ENCODE data around the gene ICAM5.
"Not testable (repeated sequence)": the region's sequence is repeated elsewhere in the genome, so short reads cannot be mapped to it uniquely, and the experiment has no call there.

Gene ICAM5

GRCh38 chr19:10270616-10271394, 18.9 kb upstream of the ICAM5 start, which contains the start of gene ICAM1:
Gene ICAM1, plus strand, starts transcription at chr19:10271120. Its CDS starts 40 bp downstream, at chr19:10271160.
- peak; percentile 85 for DNase-seq

- peak; percentile 76 for DNase-seq
Measured at GRCh38 chr19:10271543-10272086, 18.1 kb upstream of the ICAM5 start.

GRCh38 chr19:10274589-10274988, 15.2 kb upstream of the ICAM5 start:
- DNase-seq: no peak

- DNase-seq: no peak
Measured at GRCh38 chr19:10277795-10278589, 11.8 kb upstream of the ICAM5 start.

GRCh38 chr19:10278935-10279334, 10.8 kb upstream of the ICAM5 start:
- DNase-seq: no peak

GRCh38 chr19:10279737-10280442, 9.9 kb upstream of the ICAM5 start:
- no peak for DNase-seq

- not testable (repeated sequence) for DNase-seq
Measured at GRCh38 chr19:10282043-10282442, 7.7 kb upstream of the ICAM5 start.

GRCh38 chr19:10283301-10284064, 6.3 kb upstream of the ICAM5 start:
- DNase-seq: no peak

- no peak for DNase-seq
Measured at GRCh38 chr19:10284065-10284959, 5.4 kb upstream of the ICAM5 start.

GRCh38 chr19:10284960-10285278, 4.8 kb upstream of the ICAM5 start:
- DNase-seq: no peak

- no peak for DNase-seq
Measured at GRCh38 chr19:10285393-10285792, 4.4 kb upstream of the ICAM5 start.

GRCh38 chr19:10286803-10287737, 2.7 kb upstream of the ICAM5 start, which contains the start of gene ICAM4:
Gene ICAM4, plus strand, starts transcription at chr19:10286955. Its CDS starts 58 bp downstream, at chr19:10287013.
- DNase-seq: peak; percentile 39

GRCh38 chr19:10288662-10289166, 1.0 kb upstream of the ICAM5 start:
- peak; percentile 45 for DNase-seq

- peak; percentile 73 for DNase-seq
Measured at GRCh38 chr19:10289167-10289835, 451 bp upstream of the ICAM5 start.

- no peak for DNase-seq
Measured at GRCh38 chr19:10290357-10290875, 664 bp downstream of the ICAM5 start.

GRCh38 chr19:10290876-10291553, 1.3 kb downstream of the ICAM5 start:
- DNase-seq: peak; percentile 70

GRCh38 chr19:10291554-10292205, 1.9 kb downstream of the ICAM5 start:
- DNase-seq: no peak

Data from CD4-positive, alpha-beta T cell treated with Interleukin-17A for 1 hour (primary cell).